HPDE6-E6E7 (cell line): Measurements from ENCODE around the gene LRRC8A.
"Not testable (repeated sequence)": the region's sequence is repeated elsewhere in the genome, so short reads cannot be mapped to it uniquely, and the experiment has no call there.

ENCODE experiments used
- DNase-seq: peaks from one replicate; pipeline ENCODE4 v3.0.0; 2011; ENCODE audit warnings: missing footprints; ENCODE audit errors: extremely low spot score

Gene LRRC8A

DNA sequence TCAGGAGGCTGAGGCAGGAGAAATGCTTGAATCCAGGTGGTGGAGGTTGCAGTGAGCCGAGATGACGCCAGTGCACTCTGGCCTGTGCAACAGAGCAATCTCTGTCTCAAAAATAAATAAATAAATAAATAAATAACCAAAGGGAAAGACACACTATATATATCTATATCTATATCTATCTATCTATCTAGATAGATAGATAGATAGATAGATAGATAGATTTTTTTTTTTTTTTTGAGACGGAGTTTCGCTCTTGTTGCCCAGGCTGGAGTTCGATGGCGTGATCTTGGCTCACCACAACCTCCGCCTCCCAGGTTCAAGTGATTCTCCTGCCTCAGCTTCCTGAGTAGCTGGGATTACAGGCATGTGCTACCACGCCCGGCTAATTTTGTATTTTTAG, 79.5 kb downstream of the LRRC8A start:
- DNase-seq: not testable (repeated sequence)
